Ovary (tissue), 3 donors: ENCODE measurements around the gene WNT3.

Experiments used
- EP300 ChIP-seq: sonication (generic); formaldehyde crosslinking; IDR thresholded peaks from one replicate; pipeline ENCODE4 v1.6.1; 2017; ENCODE audit warnings: antibody characterized with exemption
- POLR2A ChIP-seq: fragments of 450-650 bp; IDR thresholded peaks from one replicate; pipeline ENCODE4 v1.6.1; 2017; ENCODE audit warnings: antibody characterized with exemption, mild to moderate bottlenecking, moderate library complexity
- TF ChIP-seq, protein P1 (sequence below), 3 donors: fragments of 450-650 bp in 2 of 3; fragments of 200-600 bp in 1 of 3; IDR thresholded peaks; one replicate each; pipeline versions ENCODE4 v1.5.1 to v1.8.0; 2016 to 2022; ENCODE audit warnings: antibody characterized with exemption in 3 of 3, mild to moderate bottlenecking in 1 of 3
- donor health status: DM: no; HTN: no; CAD: no.

DNA sequence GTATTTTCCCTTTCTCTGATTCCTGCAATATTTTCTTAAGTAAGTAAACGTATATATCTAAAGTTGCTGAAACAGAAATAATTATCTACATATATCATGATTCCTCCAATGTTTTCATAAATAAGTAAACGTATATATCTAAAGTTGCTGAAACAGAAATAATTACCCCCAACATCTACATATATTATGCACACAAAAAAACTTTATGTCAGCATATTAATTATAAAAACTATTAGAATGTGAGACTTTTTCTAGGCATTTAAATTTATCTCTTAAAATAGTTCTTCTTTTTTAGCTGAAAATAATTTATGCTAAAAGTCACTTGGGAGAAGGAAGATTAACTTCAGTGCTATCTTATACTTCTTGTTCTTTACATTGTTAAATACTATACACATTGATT, 88.5 kb downstream of the WNT3 start:
- TF ChIP-seq POLR2A (no peak), EP300 (no peak)
- TF ChIP-seq, protein P1, sequence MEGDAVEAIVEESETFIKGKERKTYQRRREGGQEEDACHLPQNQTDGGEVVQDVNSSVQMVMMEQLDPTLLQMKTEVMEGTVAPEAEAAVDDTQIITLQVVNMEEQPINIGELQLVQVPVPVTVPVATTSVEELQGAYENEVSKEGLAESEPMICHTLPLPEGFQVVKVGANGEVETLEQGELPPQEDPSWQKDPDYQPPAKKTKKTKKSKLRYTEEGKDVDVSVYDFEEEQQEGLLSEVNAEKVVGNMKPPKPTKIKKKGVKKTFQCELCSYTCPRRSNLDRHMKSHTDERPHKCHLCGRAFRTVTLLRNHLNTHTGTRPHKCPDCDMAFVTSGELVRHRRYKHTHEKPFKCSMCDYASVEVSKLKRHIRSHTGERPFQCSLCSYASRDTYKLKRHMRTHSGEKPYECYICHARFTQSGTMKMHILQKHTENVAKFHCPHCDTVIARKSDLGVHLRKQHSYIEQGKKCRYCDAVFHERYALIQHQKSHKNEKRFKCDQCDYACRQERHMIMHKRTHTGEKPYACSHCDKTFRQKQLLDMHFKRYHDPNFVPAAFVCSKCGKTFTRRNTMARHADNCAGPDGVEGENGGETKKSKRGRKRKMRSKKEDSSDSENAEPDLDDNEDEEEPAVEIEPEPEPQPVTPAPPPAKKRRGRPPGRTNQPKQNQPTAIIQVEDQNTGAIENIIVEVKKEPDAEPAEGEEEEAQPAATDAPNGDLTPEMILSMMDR (IDR thresholded peaks at IDR 0.05): no peak
